SKM-1 (cell line): ENCODE results near the gene PRRX2.

Source experiments
- DNase-seq: peaks from one replicate; lab custom pipeline; 2025; ENCODE audit not compliant: unreplicated experiment; lab: John Stamatoyannopoulos, UW

Gene PRRX2

DNA sequence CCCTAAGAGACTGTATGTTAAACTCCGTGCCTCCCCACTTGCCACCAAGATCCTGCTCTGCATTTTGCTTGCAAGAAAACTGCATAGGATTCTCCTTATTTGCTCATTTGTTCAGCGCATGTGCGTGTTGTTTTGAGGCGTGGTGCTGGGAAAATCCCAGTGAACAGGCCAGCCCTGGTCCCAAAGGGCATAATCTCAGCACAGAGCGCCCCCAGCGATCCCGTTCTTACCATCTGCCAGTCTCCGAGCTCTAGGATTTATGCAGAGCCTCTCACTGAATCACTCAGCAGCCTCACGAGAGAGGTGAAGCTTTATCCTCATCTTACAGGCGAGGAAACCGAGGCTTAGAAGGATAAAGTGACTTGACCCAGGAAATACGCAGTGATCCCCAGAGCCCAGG lies 11.5 kb downstream of the PRRX2 start:
- no peak for DNase-seq

DNA sequence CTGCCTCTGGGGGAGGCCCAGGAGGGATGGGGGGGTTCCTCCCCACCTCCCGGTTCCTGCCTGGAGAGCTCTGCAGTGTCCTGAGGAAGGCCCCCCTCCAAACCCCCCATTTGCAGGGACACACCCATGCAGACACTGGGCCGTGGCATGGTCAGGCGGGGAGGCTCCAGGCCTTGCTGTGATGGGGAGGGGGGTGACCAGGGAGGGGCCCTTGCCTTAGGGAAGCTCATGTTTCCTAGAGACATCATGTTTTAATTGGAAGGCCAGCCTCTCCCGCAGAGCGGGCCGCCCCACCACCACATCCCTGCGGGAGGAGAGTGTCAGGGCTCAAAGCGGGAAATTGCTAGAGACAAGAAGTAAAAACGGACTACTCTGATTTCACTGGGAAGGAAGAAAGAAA lies 12.0 kb downstream of the PRRX2 start:
- no peak for DNase-seq

DNA sequence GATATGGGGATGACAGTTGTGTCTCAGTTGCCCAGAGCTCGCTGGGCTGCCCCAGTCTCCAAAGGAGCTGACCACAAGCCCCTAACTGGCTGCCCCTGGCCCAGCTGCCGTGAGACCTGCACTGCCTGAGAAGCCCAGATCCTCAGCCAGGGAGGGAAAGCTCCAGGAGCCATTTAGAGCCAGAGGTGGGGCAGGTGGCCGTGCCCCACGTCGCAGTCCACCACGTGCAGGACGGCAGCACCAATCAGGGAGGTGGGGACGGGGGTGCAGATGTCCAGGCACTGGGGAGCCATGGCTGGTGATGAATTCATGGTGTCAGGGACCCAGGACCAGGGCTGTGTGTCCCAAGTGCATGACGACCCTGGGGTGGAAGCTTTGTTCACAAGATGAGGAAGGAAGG lies 13.4 kb downstream of the PRRX2 start:
- DNase-seq = no peak

DNA sequence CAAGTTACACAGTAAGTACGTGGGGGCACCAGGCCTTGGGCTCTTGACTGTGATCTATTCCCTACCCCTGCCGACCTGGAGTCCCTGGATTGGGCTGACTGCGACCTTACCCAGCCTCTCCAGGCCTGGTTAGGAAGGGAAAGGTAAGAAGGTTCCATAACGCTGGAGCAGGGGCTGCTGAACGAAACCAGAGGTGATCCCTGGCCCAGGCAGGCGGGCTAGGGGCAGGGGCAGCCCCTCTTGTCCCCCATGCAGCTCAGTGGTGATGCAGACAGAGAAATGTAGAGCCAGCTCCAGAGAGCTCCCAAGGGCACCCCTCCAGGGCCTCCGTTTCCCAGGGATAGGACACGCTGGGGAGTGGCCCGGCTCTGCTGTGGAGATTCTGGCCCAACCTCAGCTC lies 14.1 kb downstream of the PRRX2 start:
- no peak for DNase-seq

DNA sequence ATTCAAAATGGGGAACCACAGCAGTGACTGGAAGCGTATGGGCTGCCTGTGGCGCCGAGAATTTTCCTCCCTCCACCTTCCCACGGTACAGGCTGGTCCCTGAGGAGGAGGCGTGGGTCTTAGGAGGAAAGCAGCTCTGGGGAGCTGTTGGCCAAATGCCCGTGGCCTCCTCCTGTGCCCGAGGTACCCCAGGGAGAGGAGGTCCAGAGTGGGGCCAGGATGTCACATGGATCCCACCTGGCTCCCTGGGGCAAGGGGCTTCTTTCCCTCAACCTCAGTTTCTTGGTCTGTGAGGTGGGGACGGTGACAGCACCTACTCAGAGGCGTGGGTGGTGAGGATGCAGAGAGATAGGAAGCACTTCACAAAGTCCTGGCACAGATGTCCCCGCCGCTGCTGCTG lies 16.5 kb downstream of the PRRX2 start:
- DNase-seq = no peak

DNA sequence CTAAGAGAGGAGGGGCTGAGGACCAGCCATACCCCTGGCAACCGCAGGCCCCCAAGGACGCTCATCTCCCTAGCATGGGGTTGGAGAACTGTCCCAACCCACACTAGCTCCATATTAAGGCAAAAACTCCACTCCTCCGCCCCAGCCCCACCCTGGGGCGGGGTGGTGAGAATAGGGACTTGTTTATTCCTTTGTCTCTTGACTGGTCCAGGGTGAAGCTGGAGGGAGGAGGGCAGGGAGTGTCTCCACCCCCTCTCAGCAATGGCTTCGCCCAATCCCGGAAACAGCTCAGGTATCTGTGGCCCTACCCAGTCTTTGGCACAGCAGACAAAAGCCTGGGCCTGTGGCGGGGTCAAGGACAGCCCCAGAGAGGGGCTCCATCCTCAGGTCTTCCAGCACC lies 16.9 kb downstream of the PRRX2 start:
- DNase-seq = no peak

DNA sequence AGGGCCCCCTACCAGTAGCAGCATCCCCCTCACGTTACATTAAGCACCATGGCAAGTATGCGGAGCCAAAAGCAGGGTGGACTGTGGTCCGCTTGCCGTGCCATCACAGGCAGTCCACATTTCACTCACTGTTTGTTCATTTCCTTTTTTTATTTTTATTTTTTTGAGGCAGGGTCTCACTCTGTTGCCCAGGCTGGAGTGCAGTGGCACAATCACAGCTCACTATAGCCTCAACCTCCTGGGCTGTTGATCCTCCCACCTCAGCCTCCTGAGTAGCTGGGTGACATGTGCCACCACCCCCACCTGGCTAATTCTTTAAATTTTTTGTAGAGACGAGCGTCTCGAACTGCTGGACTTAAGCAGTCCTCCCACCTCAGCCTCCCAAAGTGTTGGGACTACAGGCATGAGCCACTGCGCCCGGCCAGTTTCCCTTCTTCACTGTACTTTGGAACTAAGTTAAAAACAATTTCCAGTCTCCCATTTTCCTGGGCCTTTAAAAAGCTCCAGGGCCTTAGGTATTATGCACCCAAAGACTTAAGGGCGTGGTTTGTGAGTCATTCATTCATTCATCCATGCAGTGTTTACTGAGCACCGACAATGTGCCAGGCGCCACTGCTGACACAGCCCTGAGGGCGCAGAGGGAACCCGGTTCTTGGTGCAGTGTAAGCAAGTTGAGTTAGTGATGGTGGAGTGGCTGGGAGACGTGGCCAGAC lies 19.9 kb downstream of the PRRX2 start:
- DNase-seq = no peak

DNA sequence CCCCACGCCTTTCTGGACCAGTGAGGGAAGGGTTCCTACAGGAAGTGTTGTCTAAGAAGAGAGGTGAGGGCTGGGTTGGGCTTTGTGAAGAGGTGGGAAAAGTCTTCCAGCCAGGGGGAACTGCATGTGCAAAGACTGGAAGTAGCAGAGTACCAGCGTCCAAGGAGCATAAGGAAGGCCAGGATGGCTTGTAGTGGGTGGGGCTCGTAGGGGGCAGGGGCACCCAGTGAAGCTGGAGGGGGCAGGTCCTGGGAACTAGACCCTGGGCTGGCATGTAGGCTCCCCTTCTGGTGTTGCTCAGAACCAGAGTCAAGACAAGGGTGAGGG lies 20.4 kb downstream of the PRRX2 start:
- DNase-seq = no peak

DNA sequence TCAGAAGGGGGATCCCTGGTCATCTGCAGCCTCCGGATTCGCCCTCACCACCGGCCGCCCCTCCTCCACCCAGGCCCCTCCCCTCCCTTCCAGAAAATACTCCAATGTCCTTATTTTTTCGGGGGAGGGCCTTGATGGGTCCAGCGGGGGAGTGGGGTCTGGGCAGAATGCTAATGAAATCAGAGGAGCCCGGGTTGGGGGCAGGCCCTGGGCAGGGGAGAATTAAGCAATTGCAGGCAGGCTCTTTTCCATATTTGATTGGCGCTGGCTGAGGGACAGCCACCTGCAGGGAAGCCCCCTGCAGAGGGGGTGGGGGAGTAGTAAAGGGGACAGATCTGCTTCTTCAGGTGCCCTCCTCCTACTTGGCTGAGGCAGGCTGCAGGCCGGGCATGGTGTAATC lies 21.3 kb downstream of the PRRX2 start:
- DNase-seq = no peak

DNA sequence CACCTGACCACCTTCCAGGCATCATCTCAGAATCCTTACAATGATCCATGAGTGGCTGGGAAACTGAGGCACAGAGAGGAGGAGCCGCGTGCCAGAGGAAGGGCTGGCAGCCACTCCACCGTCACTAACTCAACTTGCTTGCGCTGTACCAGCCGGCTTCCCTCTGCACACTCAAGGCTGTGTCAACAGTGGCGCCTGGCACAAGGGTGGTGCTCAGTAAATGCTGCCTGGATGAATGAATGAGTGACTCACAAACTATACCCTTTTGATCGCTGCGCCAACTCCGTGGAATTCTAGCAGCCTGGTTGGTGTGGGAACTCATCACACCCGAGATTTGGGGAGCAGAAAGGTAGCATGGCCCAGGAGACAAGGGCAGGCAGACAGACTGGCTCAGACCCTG lies 21.9 kb downstream of the PRRX2 start:
- no peak for DNase-seq

DNA sequence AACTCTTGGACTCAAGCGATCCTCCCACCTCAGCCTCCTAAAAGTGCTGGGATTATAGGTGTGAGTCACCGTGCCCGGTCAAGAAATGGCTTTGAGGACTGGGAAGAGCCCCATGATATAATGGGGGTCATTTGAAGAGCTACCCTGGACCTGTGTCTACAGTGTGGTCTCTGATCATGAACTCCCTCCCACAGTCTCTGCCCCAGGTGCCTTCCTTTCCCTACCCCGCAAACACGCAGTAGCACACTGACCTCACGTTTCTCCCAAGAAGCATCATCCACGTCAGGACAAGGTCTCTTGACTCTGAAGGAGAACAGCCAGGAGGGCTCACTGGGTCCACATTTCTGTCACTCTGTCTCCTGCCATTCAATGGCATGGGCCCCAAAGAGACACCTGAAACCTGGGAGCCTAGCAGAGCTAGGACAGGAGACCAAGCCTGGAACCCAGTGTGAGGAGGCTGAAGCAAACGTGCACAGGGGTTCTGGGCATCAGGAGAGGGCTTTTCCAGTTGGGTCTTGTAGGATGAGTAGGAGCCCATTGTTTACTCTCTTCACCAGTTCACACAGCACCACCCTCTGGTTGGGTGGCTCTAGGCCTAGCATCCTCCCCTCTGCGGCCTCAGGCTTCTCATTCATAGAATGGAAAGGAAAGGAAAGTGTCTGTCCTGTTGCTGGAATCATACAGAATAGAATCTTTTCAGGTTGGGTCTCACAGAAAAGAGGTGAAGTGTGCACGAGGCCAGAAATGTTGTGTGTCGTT lies 23.0 kb downstream of the PRRX2 start:
- no peak for DNase-seq

DNA sequence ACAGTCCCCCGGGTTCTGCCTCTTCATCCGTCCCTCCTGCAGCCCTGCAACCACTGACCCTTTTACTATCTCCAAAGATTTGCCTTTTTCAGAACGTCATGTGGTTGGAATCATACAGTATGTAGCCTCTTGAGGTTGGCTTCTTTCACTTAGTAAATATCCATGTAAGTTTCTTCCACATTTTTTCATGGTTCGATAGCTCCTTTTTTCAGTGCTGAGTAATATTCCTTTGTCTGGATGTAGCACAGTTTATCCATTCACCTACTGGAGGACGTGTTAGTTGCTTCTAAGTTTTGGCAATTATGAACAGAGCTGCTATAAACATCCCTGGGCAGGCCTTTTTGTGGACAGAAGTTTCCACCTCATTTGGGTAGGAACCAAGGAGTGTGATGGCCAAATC lies 27.1 kb downstream of the PRRX2 start:
- no peak for DNase-seq

DNA sequence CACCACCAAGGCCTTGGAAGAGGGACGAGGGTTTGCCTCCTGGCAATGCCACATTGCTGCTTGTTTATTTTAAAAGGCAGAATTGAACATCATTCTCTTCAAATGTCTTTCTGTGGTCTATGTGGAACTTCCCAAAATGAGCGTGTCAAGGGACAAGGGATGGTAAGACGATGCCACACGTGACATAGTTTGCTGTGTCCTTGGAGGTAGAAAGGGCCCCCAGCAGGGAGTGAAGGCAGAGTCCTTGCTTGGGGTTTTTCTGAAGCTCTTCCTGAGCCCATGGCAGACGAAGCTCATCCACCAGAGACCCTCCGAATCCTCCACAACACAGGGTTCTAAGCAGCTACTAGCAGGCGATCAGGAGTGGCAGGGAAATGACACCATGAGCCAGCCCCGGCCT lies 28.3 kb downstream of the PRRX2 start:
- no peak for DNase-seq

DNA sequence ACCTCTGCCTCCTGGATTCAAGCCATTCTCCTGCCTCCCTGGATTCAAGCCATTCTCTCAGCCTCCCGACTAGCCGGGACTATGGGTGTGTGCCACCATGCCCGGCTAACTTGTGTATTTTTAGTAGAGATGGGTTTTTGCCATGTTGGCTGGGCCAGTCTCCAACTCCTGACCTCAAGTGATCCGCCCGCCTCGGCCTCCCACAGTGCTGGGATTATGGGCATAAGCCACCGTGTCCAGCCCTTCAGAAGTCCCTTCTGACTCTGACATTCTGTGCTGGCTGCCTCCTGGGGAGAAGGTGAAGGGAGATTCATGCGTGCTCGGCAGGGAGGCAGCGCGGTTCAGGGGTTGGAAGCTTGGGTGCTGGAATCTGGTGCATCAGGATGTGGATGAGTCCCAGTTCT lies 28.8 kb downstream of the PRRX2 start:
- no peak for DNase-seq

DNA sequence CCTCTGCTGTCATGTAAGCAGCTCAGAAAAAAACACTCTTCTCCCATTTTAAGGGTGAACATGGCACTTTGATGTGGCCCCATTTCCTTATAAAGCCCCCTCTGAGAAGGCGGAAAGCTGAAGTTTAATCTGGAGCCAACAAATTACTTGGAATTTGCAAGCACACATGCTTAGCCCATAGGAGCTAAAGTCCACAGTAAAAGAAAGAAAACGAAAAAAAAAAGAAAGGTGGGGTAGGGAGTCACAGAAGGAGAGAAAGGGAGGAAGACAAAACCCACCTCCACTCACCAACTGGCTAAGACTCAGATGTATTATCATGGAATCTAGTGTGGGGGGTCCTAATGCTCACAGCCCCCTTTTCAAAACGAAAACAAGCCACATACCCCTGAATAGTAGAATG lies 30.4 kb downstream of the PRRX2 start:
- no peak for DNase-seq

DNA sequence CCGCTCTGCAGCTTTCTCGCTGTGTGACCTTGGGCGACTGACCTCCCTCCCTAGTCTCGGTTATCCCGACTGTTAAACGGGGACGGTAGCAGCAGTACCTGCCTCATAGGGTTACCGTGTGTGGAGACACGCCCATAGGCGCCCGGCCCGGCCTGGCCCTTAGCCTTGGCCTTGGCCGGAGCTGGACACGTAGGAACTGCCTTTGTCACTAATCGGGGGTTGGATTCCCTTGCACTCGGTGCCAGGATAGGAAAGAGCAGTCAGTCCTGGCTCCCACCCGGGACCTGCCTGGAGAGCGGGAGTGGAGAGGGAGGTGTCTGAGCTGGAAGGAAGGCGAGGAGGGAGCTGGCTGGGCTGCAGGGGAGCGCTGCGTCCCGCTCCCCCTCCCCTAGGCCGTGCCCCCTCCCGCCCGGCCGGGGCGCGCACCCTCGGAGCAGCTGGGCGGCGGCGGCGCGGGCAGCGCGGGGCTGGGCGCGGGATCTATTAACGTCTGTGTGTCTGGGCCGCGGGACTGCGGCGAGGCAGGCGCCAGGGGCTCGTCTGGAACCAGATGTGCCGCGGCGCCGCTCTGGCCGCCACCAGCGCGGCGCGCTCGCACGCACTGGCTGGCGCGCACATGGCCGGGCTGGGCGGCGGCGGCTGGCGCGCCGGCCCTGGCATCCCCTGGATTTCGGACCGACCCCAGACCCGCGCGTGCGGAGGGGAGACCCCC lies 31.7 kb downstream of the PRRX2 start:
- no peak for DNase-seq

DNA sequence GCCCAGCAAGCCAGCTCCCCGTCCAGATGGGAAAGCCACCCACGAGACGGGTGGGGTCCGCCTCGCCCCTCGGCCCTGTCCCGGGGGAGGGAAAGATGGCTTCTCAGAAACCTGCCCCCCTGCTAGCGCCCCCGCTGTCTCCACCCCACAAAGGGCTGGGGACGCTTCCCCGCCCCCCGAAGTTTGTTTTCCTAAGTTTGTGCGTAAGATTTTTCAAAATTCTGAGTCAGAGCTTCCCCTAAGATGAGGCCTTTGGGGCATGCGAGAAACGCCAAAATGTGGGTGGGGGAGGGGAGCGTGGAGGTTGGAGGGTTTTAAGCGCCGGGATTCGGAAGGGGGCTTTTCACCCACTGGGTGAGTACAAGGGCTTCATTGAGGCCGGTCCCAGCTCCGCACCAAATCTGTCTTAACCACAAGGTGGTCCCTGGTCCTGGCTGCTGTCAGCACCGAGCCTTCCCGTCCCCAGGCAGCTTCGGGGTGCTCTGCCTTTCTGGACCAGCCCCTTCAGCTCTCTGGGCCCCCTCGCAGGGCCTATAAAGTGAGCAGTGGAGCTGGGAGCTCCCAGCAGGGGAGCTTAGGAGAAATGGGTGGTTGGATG lies 32.3 kb downstream of the PRRX2 start:
- no peak for DNase-seq

DNA sequence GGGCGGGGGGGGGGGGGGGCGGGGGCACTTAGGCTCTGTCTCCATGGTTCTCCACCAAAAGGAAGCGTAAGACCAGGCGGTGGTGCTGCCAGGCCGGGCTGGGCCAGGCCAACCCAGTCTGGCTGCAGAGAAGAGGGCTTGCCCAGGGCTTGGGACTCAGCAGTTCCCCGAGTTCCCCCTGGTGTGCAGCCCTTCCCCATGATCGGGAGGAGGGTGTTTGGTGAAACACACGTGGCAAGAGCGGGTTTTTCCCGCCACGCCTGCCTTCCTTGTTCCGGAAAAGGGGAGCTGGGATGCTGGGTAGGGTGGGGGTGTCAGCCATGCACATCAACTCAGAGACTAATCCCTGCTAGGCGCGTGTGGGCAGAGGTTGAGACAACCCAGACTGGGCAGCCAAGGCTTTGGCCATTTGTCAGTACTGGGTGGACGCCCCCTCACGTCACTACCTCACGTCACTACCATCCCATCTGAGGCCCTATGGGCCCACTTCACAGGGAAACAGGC lies 32.9 kb downstream of the PRRX2 start:
- DNase-seq = no peak

DNA sequence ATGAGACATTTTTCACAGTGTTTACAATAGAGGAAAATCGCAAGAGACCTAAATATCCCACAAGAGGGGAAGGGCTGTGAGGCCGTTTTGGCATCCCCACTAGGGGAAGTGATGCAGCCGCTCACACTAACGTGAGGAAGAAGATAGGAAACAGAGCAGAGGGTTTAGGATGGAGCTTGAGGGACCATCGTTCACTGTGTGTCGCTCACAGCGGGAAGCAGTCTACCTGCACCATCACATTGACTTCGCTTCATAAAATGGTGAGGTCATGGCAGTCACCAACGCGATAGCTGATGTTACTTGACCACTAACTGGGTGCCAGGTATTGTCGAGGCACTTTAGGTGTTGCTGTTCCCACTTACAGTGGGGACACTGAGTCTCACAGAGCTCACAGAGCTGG lies 35.6 kb downstream of the PRRX2 start:
- DNase-seq = no peak

DNA sequence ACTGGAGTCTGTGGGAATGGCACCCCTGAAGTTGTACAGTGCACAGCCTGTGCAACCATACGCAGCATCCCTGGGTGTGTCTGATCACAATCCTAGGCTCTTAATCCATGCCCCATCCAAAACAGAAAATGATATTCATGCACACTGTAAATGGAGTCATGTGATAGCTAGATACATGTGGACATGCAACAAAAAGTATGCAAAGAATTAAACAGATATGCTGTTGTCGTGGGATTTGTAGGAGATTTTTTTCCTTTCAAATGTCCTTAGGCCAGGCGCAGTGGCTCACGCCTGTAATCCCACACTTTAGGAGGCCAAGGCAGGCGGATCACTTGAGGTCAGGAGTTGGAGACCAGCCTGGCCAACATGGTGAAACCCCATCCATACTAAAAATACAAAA lies 36.1 kb downstream of the PRRX2 start:
- DNase-seq = no peak

DNA sequence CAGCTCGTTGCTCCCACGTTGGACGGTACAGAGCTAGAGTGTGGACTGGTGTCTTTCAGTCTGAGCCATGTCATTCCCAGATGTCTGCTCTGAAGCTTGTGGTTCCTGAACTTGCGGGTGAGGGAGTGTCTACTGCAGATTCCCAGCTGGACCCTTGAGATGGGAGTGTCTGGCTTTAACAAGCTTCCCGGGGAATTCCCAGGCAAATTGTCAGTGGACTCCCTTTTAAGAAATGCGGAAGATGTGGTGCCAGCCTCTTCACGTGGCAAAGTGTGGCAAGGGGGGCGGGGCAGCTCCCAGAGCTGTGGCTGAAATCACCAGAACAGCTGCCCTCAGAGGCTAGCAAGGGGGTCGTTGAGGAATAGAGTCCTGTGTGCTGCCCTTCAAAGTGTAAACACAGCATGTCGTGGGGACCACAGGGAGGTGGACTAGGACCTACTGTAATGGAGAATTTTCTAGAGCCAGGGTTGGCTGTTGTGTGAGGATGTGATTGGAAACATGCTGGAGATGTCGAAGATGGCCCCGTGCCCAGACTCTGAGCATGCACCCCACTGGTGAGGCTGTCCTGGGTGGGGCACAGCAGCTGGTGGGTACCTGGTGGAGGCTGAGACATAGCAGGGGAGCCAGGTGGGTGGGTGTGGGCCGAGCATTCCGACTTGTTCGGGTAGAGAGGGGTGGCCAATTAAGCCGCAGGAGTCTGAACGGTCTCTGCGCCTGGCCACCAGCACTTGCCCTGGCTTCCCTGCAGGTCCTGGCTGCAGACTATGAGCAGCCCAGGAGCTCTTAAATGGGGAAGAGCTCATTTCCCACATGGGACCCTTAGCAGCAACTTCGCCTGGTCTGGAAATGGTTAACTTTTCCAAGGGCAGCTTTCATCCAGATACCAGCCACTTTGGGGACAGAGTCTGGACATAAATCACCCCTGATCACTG lies 37.4 kb downstream of the PRRX2 start:
- DNase-seq = no peak
